Osteoblast (primary cell): Measurements from ENCODE around the gene AK9. TPM values are rescaled to one million over a fixed set of nuclear protein-coding genes. Genes with fewer than 3 reads are reported as not detected.

Experiments used
- DNase-seq: peaks from one replicate; pipeline ENCODE4 v3.0.0; 2011; ENCODE audit warnings: low spot score, mixed read lengths; ENCODE audit not compliant: insufficient read length; ENCODE audit errors: missing footprints
- H2AFZ ChIP-seq: 2 replicates; pipeline ENCODE4 v1.6.0; 2011; ENCODE audit warnings: mild to moderate bottlenecking, low read length
- H3K27ac ChIP-seq: 2 replicates; pipeline ENCODE4 v1.5.1; 2011; ENCODE audit warnings: mild to moderate bottlenecking, low read depth, low read length, moderate library complexity
- H3K27me3 ChIP-seq: 2 replicates; pipeline ENCODE4 v1.6.0; 2012; ENCODE audit warnings: mild to moderate bottlenecking, control low read depth, inconsistent platforms, low read length, moderate library complexity; ENCODE audit not compliant: insufficient read depth
- H3K36me3 ChIP-seq: 2 replicates; pipeline ENCODE4 v1.5.1; 2011; ENCODE audit warnings: mild to moderate bottlenecking, low read length, control low read depth, moderate library complexity; ENCODE audit not compliant: insufficient read depth
- H3K4me1 ChIP-seq: 2 replicates; pipeline ENCODE4 v1.5.1; 2011; ENCODE audit warnings: mild to moderate bottlenecking, low read length, control low read depth, moderate library complexity; ENCODE audit not compliant: insufficient read depth
- H3K4me2 ChIP-seq: 2 replicates; pipeline ENCODE4 v1.6.0; 2011; ENCODE audit warnings: mild to moderate bottlenecking, low read length; ENCODE audit not compliant: insufficient read depth
- H3K4me3 ChIP-seq: fragments of 200-600 bp; sonication (generic); 3 replicates; pipeline ENCODE4 v1.5.1; 2012; ENCODE audit warnings: mild to moderate bottlenecking, low read length, inconsistent platforms; ENCODE audit not compliant: insufficient read depth
- H3K79me2 ChIP-seq: 2 replicates; pipeline ENCODE4 v1.6.0; 2012; ENCODE audit warnings: mild to moderate bottlenecking, low read length, control low read depth, inconsistent platforms; ENCODE audit not compliant: insufficient read depth
- H3K9me3 ChIP-seq: 2 replicates; pipeline ENCODE4 v1.5.1; 2011; ENCODE audit warnings: low read depth, low read length, control low read depth
- H4K20me1 ChIP-seq: 2 replicates; pipeline ENCODE4 v1.6.0; 2012; ENCODE audit warnings: mild to moderate bottlenecking, low read length, control low read depth; ENCODE audit not compliant: insufficient read depth
- CTCF ChIP-seq: IDR thresholded peaks from 2 replicates; pipeline ENCODE4 v1.5.1; 2011; ENCODE audit warnings: mild to moderate bottlenecking, low read depth, low read length, moderate library complexity; ENCODE audit errors: extremely low read depth
- total RNA-seq: library from RNA; depleted of rRNA; stranded (reverse); fragments of >200 nt; gene quantifications from 2 replicates; pipeline ENCODE4 v1.2.3, GENCODE V29; 2012

AK9 gene
- total RNA-seq, 1 donor = 5.8 TPM

GRCh38 chr6:109472132-109472995 lies 218.6 kb downstream of the AK9 start:
- Histone ChIP-seq H3K4me1 (no peaks in the 10 kb centered on the region), H3K4me2 (no peak overlapping the region), H3K9me3 (no peaks in the 10 kb centered on the region), H3K27me3 (no peaks in the 10 kb centered on the region), H4K20me1 (peaks cover 2% of the 10 kb centered on the region), H3K36me3 (peaks cover 53% of the 10 kb centered on the region), H3K79me2 (peaks cover 7% of the 10 kb centered on the region), H3K4me3 (no peak overlapping the region), H3K27ac (no peak overlapping the region), H2AFZ (no peak overlapping the region)
- no peak for TF ChIP-seq CTCF
- no peak for DNase-seq

- Histone ChIP-seq H3K4me1 (no peaks in the 10 kb centered on the region), H3K4me2 (no peak overlapping the region), H3K27me3 (no peaks in the 10 kb centered on the region), H3K79me2 (no peaks in the 10 kb centered on the region), H3K36me3 (peaks cover 52% of the 10 kb centered on the region), H3K27ac (no peak overlapping the region), H3K9me3 (no peaks in the 10 kb centered on the region), H3K4me3 (no peak overlapping the region), H2AFZ (no peak overlapping the region), H4K20me1 (no peaks in the 10 kb centered on the region)
- no peak for DNase-seq
- TF ChIP-seq CTCF = no peak
These were observed 219.7 kb downstream of the AK9 start for GRCh38 chr6:109471105-109471810.

DNA sequence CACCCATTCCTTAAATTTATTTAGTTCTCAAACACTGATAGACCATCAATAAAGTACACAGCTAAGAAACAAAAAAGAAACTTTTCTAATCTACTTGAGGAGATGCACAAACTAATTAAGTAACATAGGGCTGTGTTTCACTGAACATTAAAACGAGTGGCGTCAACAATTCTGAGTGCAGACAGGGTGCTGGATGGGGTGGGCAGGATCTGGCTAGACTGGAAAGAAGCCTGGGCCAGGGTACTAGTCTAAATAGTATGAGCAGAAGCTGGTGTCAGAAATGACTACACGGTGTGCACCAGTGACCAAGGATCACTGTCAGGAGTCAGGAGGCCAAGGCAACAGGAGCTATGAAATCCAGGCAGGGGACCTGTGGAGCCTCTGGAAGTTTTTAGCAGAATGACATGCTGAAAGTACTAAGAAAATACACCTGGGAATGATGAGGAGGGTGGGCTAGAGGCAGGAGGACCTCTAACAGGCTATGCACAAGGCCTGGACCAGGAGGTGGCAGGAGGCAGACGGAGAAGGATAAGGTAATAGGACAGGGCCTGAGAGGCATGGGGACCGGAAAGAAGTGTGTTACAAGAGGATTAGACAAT lies 221.3 kb downstream of the AK9 start:
- Histone ChIP-seq H3K79me2 (no peaks in the 10 kb centered on the region), H3K9me3 (no peaks in the 10 kb centered on the region), H3K27me3 (no peaks in the 10 kb centered on the region), H3K27ac (no peak overlapping the region), H3K4me1 (no peaks in the 10 kb centered on the region), H3K36me3 (peaks cover 54% of the 10 kb centered on the region), H4K20me1 (peaks cover 3% of the 10 kb centered on the region), H3K4me3 (no peak overlapping the region), H2AFZ (no peak overlapping the region), H3K4me2 (no peak overlapping the region)
- no peak for TF ChIP-seq CTCF
- no peak for DNase-seq

- H2AFZ ChIP-seq = no peak overlapping the region
- no peaks in the 10 kb centered on the region for H3K4me1 ChIP-seq
- no peak for TF ChIP-seq CTCF
- H3K4me2 ChIP-seq = no peak overlapping the region
- no peaks in the 10 kb centered on the region for H3K79me2 ChIP-seq
- no peak overlapping the region for H3K27ac ChIP-seq
- DNase-seq = no peak
- no peak overlapping the region for H3K4me3 ChIP-seq
- H3K27me3 ChIP-seq = no peaks in the 10 kb centered on the region
- peaks cover 3% of the 10 kb centered on the region for H4K20me1 ChIP-seq
- H3K36me3 ChIP-seq = peaks cover 52% of the 10 kb centered on the region
- H3K9me3 ChIP-seq = no peaks in the 10 kb centered on the region
These were observed 223.3 kb downstream of the AK9 start for GRCh38 chr6:109467696-109468095.
